ENCODE data around the gene DTD2. TPM values are rescaled to one million over a fixed set of nuclear protein-coding genes. Genes with fewer than 3 reads are reported as not detected.

The DTD2 gene
- total and polyA plus RNA-seq, 2 donors (not counting 1 experiment from before 2014, with no cell fraction given), result 11.9 to 14.1 TPM

DNA sequence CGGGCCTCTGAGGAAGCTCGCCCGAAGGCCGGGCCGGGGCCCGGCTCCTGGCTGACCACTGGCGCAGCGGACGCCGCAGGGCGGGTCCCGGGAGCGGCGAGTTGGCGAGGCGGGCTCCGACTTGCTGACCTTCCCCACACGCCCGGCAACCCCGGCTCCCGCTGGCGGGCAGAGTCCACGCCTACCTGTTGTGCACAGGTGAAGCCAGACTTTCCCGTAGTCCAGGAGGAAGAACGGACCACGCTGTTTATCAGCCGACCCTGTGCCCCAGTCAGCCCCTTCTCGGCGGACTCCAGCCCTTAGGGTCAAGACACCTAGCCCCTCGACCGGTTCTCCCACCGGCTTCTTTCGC lies 37.4 kb downstream of the DTD2 start:
- Histone ChIP-seq H3K4me1 (ENCODE audit: control insufficient read depth in 2 of 2, insufficient read depth in 2 of 2, low read length in 2 of 2) (peaks cover 10 to 12% of the 10 kb centered on the region in 2 donors), H4K20me1 (ENCODE audit: control insufficient read depth, insufficient read depth, low read length, poor library complexity, severe bottlenecking) (no peaks in the 10 kb centered on the region), H2AFZ (ENCODE audit: insufficient read depth, low read depth, low read length, poor library complexity, severe bottlenecking) (peak overlapping the region; percentile 91), H3K27ac (ENCODE audit: low read length in 2 of 2) (peak overlapping the region; percentile 30 to 75), H3K79me2 (ENCODE audit: control insufficient read depth, insufficient read depth, low read length) (peaks cover 43% of the 10 kb centered on the region), H3K9ac (ENCODE audit: low read length) (peak overlapping the region; percentile 95), H3K4me2 (replicated peaks; ENCODE audit: low read depth, low read length, poor library complexity, severe bottlenecking) (peak overlapping the region; percentile 84), H3K36me3 (replicated peaks in 1 of 2; ENCODE audit: control extremely low read depth in 1 of 2, control insufficient read depth in 1 of 2, extremely low read depth in 1 of 2, insufficient read depth in 2 of 2, low read length in 1 of 2) (no peaks in the 10 kb centered on the region), H3K27me3 (replicated peaks in 1 of 4; ENCODE audit: control extremely low read depth in 1 of 4, control insufficient read depth in 3 of 4, insufficient read depth in 4 of 4, low read length in 3 of 4) (no peaks in the 10 kb centered on the region), H3K4me3 (ENCODE audit: control extremely low read depth in 1 of 5, extremely low read depth in 1 of 5, insufficient read depth in 1 of 5, low read depth in 2 of 5, low read length in 4 of 5) (peak overlapping the region; percentile 53 to 100 (median 95)), H3K9me3 (ENCODE audit: control extremely low read depth in 1 of 3, control insufficient read depth in 2 of 3, insufficient read depth in 1 of 3, low read length in 2 of 3) (no peaks in the 10 kb centered on the region)
- peaks cover 26% of the 10 kb centered on the region for H3K4me1 Mint-ChIP-seq
- ChIA-PET CTCF (interaction anchor here (0.8 to 3.7 kb wide), 9 partner anchors 10 to 654 kb away, joined by 3 to 17 read pairs (median 5); partner anchors contain the start of gene DTD2), POLR2A (interaction anchor here (0.9 to 2.0 kb wide), 6 partner anchors 10 to 783 kb away, joined by 3 to 20 read pairs (median 4); partner anchors contain the start of genes DTD2, HECTD1, NUBPL and RNU6-8)
- peak; percentile 6 for ATAC-seq (ENCODE audit: low read depth)
- no peaks in the 10 kb centered on the region for H3K27me3 Mint-ChIP-seq
- intact Hi-C loops (cut with micrococcal nuclease), result loop anchor here (1.0 to 10.0 kb wide), 7 partner anchors 10 to 798 kb away; partner anchors contain the start of genes AP4S1, DTD2, NUBPL and RNU6-8
- TF ChIP-seq, protein P1, sequence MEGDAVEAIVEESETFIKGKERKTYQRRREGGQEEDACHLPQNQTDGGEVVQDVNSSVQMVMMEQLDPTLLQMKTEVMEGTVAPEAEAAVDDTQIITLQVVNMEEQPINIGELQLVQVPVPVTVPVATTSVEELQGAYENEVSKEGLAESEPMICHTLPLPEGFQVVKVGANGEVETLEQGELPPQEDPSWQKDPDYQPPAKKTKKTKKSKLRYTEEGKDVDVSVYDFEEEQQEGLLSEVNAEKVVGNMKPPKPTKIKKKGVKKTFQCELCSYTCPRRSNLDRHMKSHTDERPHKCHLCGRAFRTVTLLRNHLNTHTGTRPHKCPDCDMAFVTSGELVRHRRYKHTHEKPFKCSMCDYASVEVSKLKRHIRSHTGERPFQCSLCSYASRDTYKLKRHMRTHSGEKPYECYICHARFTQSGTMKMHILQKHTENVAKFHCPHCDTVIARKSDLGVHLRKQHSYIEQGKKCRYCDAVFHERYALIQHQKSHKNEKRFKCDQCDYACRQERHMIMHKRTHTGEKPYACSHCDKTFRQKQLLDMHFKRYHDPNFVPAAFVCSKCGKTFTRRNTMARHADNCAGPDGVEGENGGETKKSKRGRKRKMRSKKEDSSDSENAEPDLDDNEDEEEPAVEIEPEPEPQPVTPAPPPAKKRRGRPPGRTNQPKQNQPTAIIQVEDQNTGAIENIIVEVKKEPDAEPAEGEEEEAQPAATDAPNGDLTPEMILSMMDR (IDR thresholded peaks at IDR 0.05), result no peak
- no peak for DNase-seq
- H3K4me3 Mint-ChIP-seq, result peak overlapping the region; percentile 96
- WGBS (ENCODE audit: insufficient coverage), result 0% methylated on average over 33 of the region's 33 CpGs
- peak overlapping the region; percentile 93 for H3K27ac Mint-ChIP-seq
- H3K9me3 Mint-ChIP-seq (ENCODE audit: insufficient read depth), result no peaks in the 10 kb centered on the region

DNA sequence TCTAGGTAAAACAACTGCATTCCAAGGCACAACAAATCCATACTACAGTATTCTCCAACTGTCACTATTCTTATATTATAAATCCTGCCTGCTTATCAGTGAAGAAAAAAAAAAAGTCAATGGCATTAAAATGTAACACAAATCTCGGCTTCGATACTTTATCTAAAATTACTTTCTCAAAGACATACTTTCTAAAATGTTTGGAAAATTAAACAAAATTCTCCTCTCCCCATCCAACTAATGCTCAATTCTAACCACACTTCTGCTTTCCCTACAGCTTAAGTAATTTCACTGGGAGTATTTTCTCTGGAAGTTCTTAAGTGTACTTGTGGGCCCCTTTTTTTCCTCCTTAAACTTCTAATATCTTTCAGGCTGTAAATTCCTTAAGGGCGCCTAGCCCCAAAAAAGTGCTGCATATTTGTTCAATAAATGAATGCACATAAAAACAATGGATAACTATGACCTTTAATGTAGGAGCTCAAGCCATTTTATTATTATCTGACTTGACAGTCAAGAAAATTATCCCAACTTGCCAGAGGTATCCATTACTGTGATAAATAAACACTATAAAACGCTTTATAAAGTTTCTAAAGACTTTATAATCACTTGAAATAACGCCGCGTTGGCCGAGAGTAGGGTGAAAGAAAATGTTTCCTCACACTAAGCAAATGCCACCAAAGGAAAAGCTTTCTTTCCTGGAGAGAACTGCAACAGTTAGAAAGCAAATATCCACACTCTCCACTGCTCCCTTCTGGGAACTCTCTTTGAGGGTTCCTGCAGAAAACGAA lies 37.9 kb downstream of the DTD2 start:
- Histone ChIP-seq H3K4me1 (ENCODE audit: control insufficient read depth in 2 of 2, insufficient read depth in 2 of 2, low read length in 2 of 2) (peaks cover 10 to 12% of the 10 kb centered on the region in 2 donors), H3K4me3 (ENCODE audit: control extremely low read depth in 1 of 5, extremely low read depth in 1 of 5, insufficient read depth in 1 of 5, low read depth in 2 of 5, low read length in 4 of 5) (peak overlapping the region; percentile 53 to 100 (median 95)), H4K20me1 (ENCODE audit: control insufficient read depth, insufficient read depth, low read length, poor library complexity, severe bottlenecking) (no peaks in the 10 kb centered on the region), H3K79me2 (ENCODE audit: control insufficient read depth, insufficient read depth, low read length) (peaks cover 44% of the 10 kb centered on the region), H3K27ac (ENCODE audit: low read length in 2 of 2) (peak overlapping the region in 1 of 2 donors; percentile 75), H2AFZ (ENCODE audit: insufficient read depth, low read depth, low read length, poor library complexity, severe bottlenecking) (peak overlapping the region; percentile 91), H3K9ac (ENCODE audit: low read length) (peak overlapping the region; percentile 95), H3K4me2 (replicated peaks; ENCODE audit: low read depth, low read length, poor library complexity, severe bottlenecking) (peak overlapping the region; percentile 84), H3K9me3 (ENCODE audit: control extremely low read depth in 1 of 3, control insufficient read depth in 2 of 3, insufficient read depth in 1 of 3, low read length in 2 of 3) (no peaks in the 10 kb centered on the region), H3K36me3 (replicated peaks in 1 of 2; ENCODE audit: control extremely low read depth in 1 of 2, control insufficient read depth in 1 of 2, extremely low read depth in 1 of 2, insufficient read depth in 2 of 2, low read length in 1 of 2) (no peaks in the 10 kb centered on the region), H3K27me3 (replicated peaks in 1 of 4; ENCODE audit: control extremely low read depth in 1 of 4, control insufficient read depth in 3 of 4, insufficient read depth in 4 of 4, low read length in 3 of 4) (no peaks in the 10 kb centered on the region)
- peak overlapping the region; percentile 26 for H3K27ac Mint-ChIP-seq
- H3K9me3 Mint-ChIP-seq (ENCODE audit: insufficient read depth), result no peaks in the 10 kb centered on the region
- intact Hi-C loops (cut with micrococcal nuclease), result loop anchor here (10.0 kb wide), 1 partner anchor 395 kb away; the partner anchor contains the start of genes AP4S1 and STRN3
- WGBS (ENCODE audit: insufficient coverage), result 0% methylated on average over 2 of the region's 9 CpGs
- H3K4me3 Mint-ChIP-seq, result peak overlapping the region; percentile 96
- ChIA-PET CTCF (interaction anchor here (0.8 to 3.7 kb wide), 5 partner anchors 9 to 211 kb away, joined by 3 to 17 read pairs (median 8); partner anchors contain the start of gene DTD2), POLR2A (interaction anchor here (1.4 to 2.0 kb wide), 2 partner anchors 38 to 212 kb away, joined by 15 to 20 read pairs; partner anchors contain the start of genes DTD2 and HECTD1)
- DNase-seq, result peak; percentile 4
- TF ChIP-seq, protein P1 (IDR thresholded peaks at IDR 0.05), result no peak
- TF ChIP-seq EZH2 (IDR thresholded peaks at IDR 0.05; ENCODE audit: borderline replicate concordance, insufficient read depth, low read depth, low read length, poor library complexity, severe bottlenecking), result no peak
- H3K4me1 Mint-ChIP-seq, result peaks cover 27% of the 10 kb centered on the region
- ATAC-seq (ENCODE audit: low read depth), result no peak
- no peaks in the 10 kb centered on the region for H3K27me3 Mint-ChIP-seq

All from B cell (primary cell).